IMR-90 (cell line): ENCODE data around the gene HJURP.

Experiments used
- CTCF ChIP-seq: conservative IDR thresholded peaks from 2 replicates; pipeline ENCODE4 v1.5.1; 2012; ENCODE audit warnings: mild to moderate bottlenecking, low read depth, low read length, improper control_type of control experiment
- RAD21 ChIP-seq: IDR thresholded peaks from 2 replicates; pipeline ENCODE4 v1.6.1; 2012; ENCODE audit warnings: low read length, improper control_type of control experiment

GRCh38 chr2:233817361-233817911, 36.9 kb downstream of the HJURP start:
- TF ChIP-seq RAD21 (no peak), CTCF (no peak)
